ENCODE results near the gene CNTN1. TPM values are rescaled to one million over a fixed set of nuclear protein-coding genes. Genes with fewer than 3 reads are reported as not detected.

Gene CNTN1
- total RNA-seq, 2 experiments from 2014 or later, result not detected

DNA sequence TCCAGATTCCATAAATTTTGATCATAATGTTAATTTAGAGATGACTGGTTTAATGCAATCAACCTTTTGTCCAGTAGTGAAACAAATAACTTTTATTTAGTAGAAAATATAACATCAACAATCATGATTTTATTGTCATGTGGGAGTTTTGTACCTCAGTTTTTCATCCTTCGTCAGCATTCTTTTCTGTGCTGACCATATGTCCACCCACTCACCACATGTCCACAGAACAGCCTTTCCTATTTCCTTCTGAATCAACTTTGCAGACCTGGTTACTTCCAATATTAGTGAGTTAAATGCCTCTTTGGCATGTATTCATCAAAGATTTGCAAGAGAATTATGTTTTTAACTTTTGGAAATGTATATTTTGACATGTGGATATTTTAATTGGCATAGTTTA is 36.8 kb upstream of the CNTN1 start:
- CTCF ChIA-PET, result no interaction called here
- DNase-seq (no peak), ATAC-seq (no peak)
- POLR2A ChIA-PET, result no interaction called here
- intact Hi-C loops (cut with micrococcal nuclease), result no loop called here
- H3K27ac Mint-ChIP-seq, result no peak overlapping the region
- H3K4me3 Mint-ChIP-seq, result no peak overlapping the region
- no peaks in the 10 kb centered on the region for H3K36me3 Mint-ChIP-seq (ENCODE audit: low read depth)
- TF ChIP-seq, protein P1, sequence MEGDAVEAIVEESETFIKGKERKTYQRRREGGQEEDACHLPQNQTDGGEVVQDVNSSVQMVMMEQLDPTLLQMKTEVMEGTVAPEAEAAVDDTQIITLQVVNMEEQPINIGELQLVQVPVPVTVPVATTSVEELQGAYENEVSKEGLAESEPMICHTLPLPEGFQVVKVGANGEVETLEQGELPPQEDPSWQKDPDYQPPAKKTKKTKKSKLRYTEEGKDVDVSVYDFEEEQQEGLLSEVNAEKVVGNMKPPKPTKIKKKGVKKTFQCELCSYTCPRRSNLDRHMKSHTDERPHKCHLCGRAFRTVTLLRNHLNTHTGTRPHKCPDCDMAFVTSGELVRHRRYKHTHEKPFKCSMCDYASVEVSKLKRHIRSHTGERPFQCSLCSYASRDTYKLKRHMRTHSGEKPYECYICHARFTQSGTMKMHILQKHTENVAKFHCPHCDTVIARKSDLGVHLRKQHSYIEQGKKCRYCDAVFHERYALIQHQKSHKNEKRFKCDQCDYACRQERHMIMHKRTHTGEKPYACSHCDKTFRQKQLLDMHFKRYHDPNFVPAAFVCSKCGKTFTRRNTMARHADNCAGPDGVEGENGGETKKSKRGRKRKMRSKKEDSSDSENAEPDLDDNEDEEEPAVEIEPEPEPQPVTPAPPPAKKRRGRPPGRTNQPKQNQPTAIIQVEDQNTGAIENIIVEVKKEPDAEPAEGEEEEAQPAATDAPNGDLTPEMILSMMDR (IDR thresholded peaks at IDR 0.05), result no peak
- no peaks in the 10 kb centered on the region for H3K9me3 Mint-ChIP-seq
- no peaks in the 10 kb centered on the region for H3K4me1 Mint-ChIP-seq (ENCODE audit: low read depth)
- no peaks in the 10 kb centered on the region for H3K27me3 Mint-ChIP-seq

DNA sequence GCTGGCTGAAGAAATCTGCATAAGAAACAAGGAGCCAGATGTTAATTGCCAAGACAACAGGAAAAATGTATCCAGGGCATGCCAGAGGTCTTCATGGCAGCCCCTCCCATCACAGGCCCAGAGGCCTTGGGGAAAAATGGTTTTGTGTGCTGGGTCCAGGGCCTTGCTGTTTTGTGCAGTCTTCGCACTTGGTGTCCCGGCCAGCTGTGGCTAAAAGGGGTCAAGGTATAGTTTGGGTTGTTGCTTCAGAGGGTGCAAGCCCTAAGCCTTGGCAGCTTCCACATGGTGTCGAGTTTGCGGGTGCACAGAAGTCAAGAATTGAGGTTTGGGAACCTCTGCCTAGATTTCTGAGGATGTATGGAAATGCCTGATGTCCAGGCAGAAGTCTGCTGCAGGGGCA is 29.9 kb upstream of the CNTN1 start:
- no peaks in the 10 kb centered on the region for H3K27me3 Mint-ChIP-seq
- ATAC-seq (no peak), DNase-seq (no peak)
- no peak overlapping the region for H3K4me3 Mint-ChIP-seq
- POLR2A ChIA-PET, result no interaction called here
- H3K36me3 Mint-ChIP-seq (ENCODE audit: low read depth), result no peaks in the 10 kb centered on the region
- CTCF ChIA-PET, result no interaction called here
- TF ChIP-seq, protein P1 (IDR thresholded peaks at IDR 0.05), result no peak
- intact Hi-C loops (cut with micrococcal nuclease), result no loop called here
- H3K27ac Mint-ChIP-seq, result no peak overlapping the region
- no peaks in the 10 kb centered on the region for H3K4me1 Mint-ChIP-seq (ENCODE audit: low read depth)
- no peaks in the 10 kb centered on the region for H3K9me3 Mint-ChIP-seq

GRCh38 chr12:40663781-40664180 is 28.5 kb upstream of the CNTN1 start:
- Mint-ChIP-seq H3K27me3 (no peaks in the 10 kb centered on the region), H3K4me1 (ENCODE audit: low read depth) (no peaks in the 10 kb centered on the region), H3K36me3 (ENCODE audit: low read depth) (no peaks in the 10 kb centered on the region), H3K9me3 (no peaks in the 10 kb centered on the region), H3K4me3 (no peak overlapping the region), H3K27ac (no peak overlapping the region)
- DNase-seq, result no peak
- POLR2A ChIA-PET, result no interaction called here
- CTCF ChIA-PET, result no interaction called here
- TF ChIP-seq, protein P1 (IDR thresholded peaks at IDR 0.05), result no peak
- no peak for ATAC-seq
- intact Hi-C loops (cut with micrococcal nuclease), result no loop called here

- ATAC-seq, result no peak
- no peaks in the 10 kb centered on the region for H3K4me1 Mint-ChIP-seq (ENCODE audit: low read depth)
- TF ChIP-seq, protein P1 (IDR thresholded peaks at IDR 0.05), result no peak
- no peak overlapping the region for H3K4me3 Mint-ChIP-seq
- no peaks in the 10 kb centered on the region for H3K27me3 Mint-ChIP-seq
- no peak overlapping the region for H3K27ac Mint-ChIP-seq
- ChIA-PET CTCF (no interaction called here), POLR2A (no interaction called here)
- intact Hi-C loops (cut with micrococcal nuclease), result no loop called here
- H3K36me3 Mint-ChIP-seq (ENCODE audit: low read depth), result no peaks in the 10 kb centered on the region
- no peaks in the 10 kb centered on the region for H3K9me3 Mint-ChIP-seq
- no peak for DNase-seq
Observed at GRCh38 chr12:40668099-40668529, 24.1 kb upstream of the CNTN1 start.

DNA sequence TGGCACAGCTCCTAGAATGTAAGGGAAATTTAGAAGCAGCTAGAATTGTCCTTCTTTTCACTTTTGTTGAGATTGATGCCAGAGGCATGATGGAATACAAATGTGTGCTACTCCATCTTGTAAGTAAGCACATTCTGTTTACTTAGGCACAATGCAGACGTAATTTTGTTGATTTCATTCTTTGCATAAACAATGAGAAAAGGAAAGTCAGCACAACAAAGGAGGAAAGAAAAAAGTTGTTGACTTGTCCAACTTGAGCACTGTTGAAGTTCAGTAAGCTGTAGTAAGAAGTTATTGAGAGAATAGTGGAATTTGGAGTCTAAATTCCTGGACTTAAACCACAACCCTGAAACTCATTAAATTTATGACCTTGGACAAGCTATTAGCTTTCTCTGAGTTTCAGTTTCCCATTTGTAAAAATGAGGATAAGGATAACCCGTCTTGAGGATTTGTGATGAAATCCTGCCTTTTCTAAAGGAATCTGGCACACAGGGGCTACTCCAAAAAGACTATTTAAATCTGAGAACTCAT is 19.4 kb upstream of the CNTN1 start:
- Mint-ChIP-seq H3K27me3 (no peaks in the 10 kb centered on the region), H3K9me3 (peaks cover 1% of the 10 kb centered on the region), H3K27ac (no peak overlapping the region), H3K4me3 (no peak overlapping the region), H3K4me1 (ENCODE audit: low read depth) (no peaks in the 10 kb centered on the region), H3K36me3 (ENCODE audit: low read depth) (no peaks in the 10 kb centered on the region)
- ATAC-seq, result no peak
- intact Hi-C loops (cut with micrococcal nuclease), result no loop called here
- CTCF ChIA-PET, result no interaction called here
- DNase-seq, result no peak
- TF ChIP-seq, protein P1 (IDR thresholded peaks at IDR 0.05), result no peak
- POLR2A ChIA-PET, result no interaction called here
